ENCODE measurements around the gene DNAAF1.

The DNAAF1 gene

GRCh38 chr16:84182104-84182503 lies 37.0 kb downstream of the DNAAF1 start:
- TF ChIP-seq FOXM1 (IDR thresholded peaks at IDR 0.05; ENCODE audit: borderline replicate concordance, low read depth) (no peak), TCF12 (IDR thresholded peaks at IDR 0.05; ENCODE audit: low read depth) (no peak), REST (IDR thresholded peaks at IDR 0.05; ENCODE audit: low read depth) (no peak), CEBPB (IDR thresholded peaks at IDR 0.05) (no peak), TEAD4 (IDR thresholded peaks at IDR 0.05) (no peak), NFIC (IDR thresholded peaks at IDR 0.05) (no peak), TAF1 (IDR thresholded peaks at IDR 0.05; ENCODE audit: low read depth) (no peak), CREB1 (IDR thresholded peaks at IDR 0.05; ENCODE audit: low read depth) (no peak), USF1 (IDR thresholded peaks at IDR 0.05) (no peak), EGR1 (IDR thresholded peaks at IDR 0.05) (no peak), YY1 (IDR thresholded peaks at IDR 0.05; ENCODE audit: low read depth) (no peak), ZBTB7A (IDR thresholded peaks at IDR 0.05; ENCODE audit: low read depth) (no peak), RAD21 (IDR thresholded peaks at IDR 0.05; ENCODE audit: low read depth) (no peak), MAX (IDR thresholded peaks at IDR 0.05) (no peak), EP300 (IDR thresholded peaks at IDR 0.05; ENCODE audit: borderline replicate concordance) (no peak)

- TF ChIP-seq TAF1 (IDR thresholded peaks at IDR 0.05; ENCODE audit: low read depth): no peak
- no peak for TF ChIP-seq TEAD4 (IDR thresholded peaks at IDR 0.05)
- TF ChIP-seq EGR1 (IDR thresholded peaks at IDR 0.05): no peak
- TF ChIP-seq RAD21 (IDR thresholded peaks at IDR 0.05; ENCODE audit: low read depth): no peak
- TF ChIP-seq MAX (IDR thresholded peaks at IDR 0.05): no peak
- TF ChIP-seq NFIC (IDR thresholded peaks at IDR 0.05): no peak
- TF ChIP-seq REST (IDR thresholded peaks at IDR 0.05; ENCODE audit: low read depth): no peak
- TF ChIP-seq FOXM1 (IDR thresholded peaks at IDR 0.05; ENCODE audit: borderline replicate concordance, low read depth): no peak
- TF ChIP-seq CREB1 (IDR thresholded peaks at IDR 0.05; ENCODE audit: low read depth): no peak
- no peak for TF ChIP-seq CEBPB (IDR thresholded peaks at IDR 0.05)
- TF ChIP-seq YY1 (IDR thresholded peaks at IDR 0.05; ENCODE audit: low read depth): no peak
- no peak for TF ChIP-seq USF1 (IDR thresholded peaks at IDR 0.05)
- no peak for TF ChIP-seq ZBTB7A (IDR thresholded peaks at IDR 0.05; ENCODE audit: low read depth)
- no peak for TF ChIP-seq TCF12 (IDR thresholded peaks at IDR 0.05; ENCODE audit: low read depth)
- TF ChIP-seq EP300 (IDR thresholded peaks at IDR 0.05; ENCODE audit: borderline replicate concordance): no peak
These were observed 37.8 kb downstream of the DNAAF1 start for GRCh38 chr16:84182680-84183571.

- TF ChIP-seq NFIC (IDR thresholded peaks at IDR 0.05) (no peak), CREB1 (IDR thresholded peaks at IDR 0.05; ENCODE audit: low read depth) (no peak), ZBTB7A (IDR thresholded peaks at IDR 0.05; ENCODE audit: low read depth) (no peak), CEBPB (IDR thresholded peaks at IDR 0.05) (no peak), FOXM1 (IDR thresholded peaks at IDR 0.05; ENCODE audit: borderline replicate concordance, low read depth) (no peak), TCF12 (IDR thresholded peaks at IDR 0.05; ENCODE audit: low read depth) (no peak), YY1 (IDR thresholded peaks at IDR 0.05; ENCODE audit: low read depth) (no peak), TAF1 (IDR thresholded peaks at IDR 0.05; ENCODE audit: low read depth) (no peak), EP300 (IDR thresholded peaks at IDR 0.05; ENCODE audit: borderline replicate concordance) (no peak), RAD21 (IDR thresholded peaks at IDR 0.05; ENCODE audit: low read depth) (no peak), REST (IDR thresholded peaks at IDR 0.05; ENCODE audit: low read depth) (no peak), TEAD4 (IDR thresholded peaks at IDR 0.05) (no peak), MAX (IDR thresholded peaks at IDR 0.05) (no peak), USF1 (IDR thresholded peaks at IDR 0.05) (no peak), EGR1 (IDR thresholded peaks at IDR 0.05) (no peak)
These were observed 38.4 kb downstream of the DNAAF1 start for GRCh38 chr16:84183572-84183875.
